ENCODE results near the gene PACSIN3. TPM values are rescaled to one million over a fixed set of nuclear protein-coding genes. Genes with fewer than 3 reads are reported as not detected.

The PACSIN3 gene
- total RNA-seq, 1 experiment from 2014 or later, result 32.0 TPM

DNA sequence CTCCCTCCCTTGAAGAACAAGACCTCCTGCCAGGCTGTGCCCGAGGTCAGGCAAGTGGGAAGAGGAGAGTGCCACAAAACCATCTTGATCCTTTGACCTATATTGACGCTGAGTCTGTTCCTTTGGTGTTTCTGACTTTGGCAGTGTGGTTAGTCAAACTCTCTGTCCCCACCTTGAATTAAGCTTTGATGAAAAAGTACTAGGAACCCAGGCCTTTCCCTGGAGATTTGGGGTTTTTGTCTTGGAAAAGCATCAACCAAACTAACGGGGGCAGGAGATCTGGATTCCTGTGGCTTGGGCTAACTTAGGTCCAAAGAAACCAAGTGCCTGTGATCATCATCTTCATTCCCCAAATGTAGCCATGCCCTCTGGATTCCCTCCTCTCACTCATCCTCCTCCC, 49.9 kb downstream of the PACSIN3 start:
- DNase-seq (ENCODE audit: low spot score), result no peak
- intact Hi-C loops (cut with micrococcal nuclease; ENCODE audit: unreplicated experiment), result no loop called here
- Histone ChIP-seq H3K27ac (ENCODE audit: low read depth, low read length, poor library complexity, severe bottlenecking) (no peak overlapping the region), H3K9me3 (ENCODE audit: low read depth, low read length, poor library complexity, severe bottlenecking) (no peaks in the 10 kb centered on the region), H3K4me1 (ENCODE audit: insufficient read depth, low read length, poor library complexity, severe bottlenecking) (no peaks in the 10 kb centered on the region), H3K36me3 (ENCODE audit: insufficient read depth, low read length, poor library complexity, severe bottlenecking) (peaks cover 8% of the 10 kb centered on the region), H3K4me3 (ENCODE audit: low read depth, low read length, poor library complexity, severe bottlenecking) (no peak overlapping the region), H3K27me3 (replicated peaks; ENCODE audit: insufficient read depth, low read depth, low read length, poor library complexity) (no peaks in the 10 kb centered on the region)
- TF ChIP-seq CTCF (conservative IDR thresholded peaks at IDR 0.05; ENCODE audit: low read depth, low read length), result no peak
- no peak for TF ChIP-seq EZH2 (IDR thresholded peaks at IDR 0.05; ENCODE audit: borderline replicate concordance, low read depth, low read length, poor library complexity, severe bottlenecking)
- no TSS peak for BruUV-seq (replicated peaks)
- ChIA-PET POLR2A (ENCODE audit: low non-redundant PET) (no interaction called here), CTCF (no interaction called here)

DNA sequence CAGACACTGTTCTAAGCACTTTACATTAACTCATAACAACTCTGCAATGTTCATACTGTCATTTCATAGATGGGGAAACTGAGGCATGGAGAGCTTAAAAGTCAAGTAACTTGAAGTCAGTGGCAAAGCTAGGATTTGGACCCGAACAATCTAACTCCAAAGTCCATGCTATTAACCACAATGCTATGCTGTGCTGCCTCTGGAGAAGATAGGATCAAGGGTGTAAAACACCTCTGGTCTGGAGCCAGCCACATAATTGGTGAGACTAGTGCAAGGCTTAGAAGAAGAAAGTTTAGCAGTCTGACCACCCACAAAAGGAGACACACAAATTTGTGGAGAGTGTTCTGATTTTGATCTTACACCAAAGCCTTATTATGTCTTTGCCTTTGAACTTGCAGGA, 53.3 kb downstream of the PACSIN3 start:
- Histone ChIP-seq H3K36me3 (ENCODE audit: insufficient read depth, low read length, poor library complexity, severe bottlenecking) (peaks cover 5% of the 10 kb centered on the region), H3K27me3 (replicated peaks; ENCODE audit: insufficient read depth, low read depth, low read length, poor library complexity) (no peaks in the 10 kb centered on the region), H3K9me3 (ENCODE audit: low read depth, low read length, poor library complexity, severe bottlenecking) (no peaks in the 10 kb centered on the region), H3K4me1 (ENCODE audit: insufficient read depth, low read length, poor library complexity, severe bottlenecking) (no peaks in the 10 kb centered on the region), H3K4me3 (ENCODE audit: low read depth, low read length, poor library complexity, severe bottlenecking) (no peak overlapping the region), H3K27ac (ENCODE audit: low read depth, low read length, poor library complexity, severe bottlenecking) (no peak overlapping the region)
- DNase-seq (ENCODE audit: low spot score), result no peak
- ChIA-PET POLR2A (ENCODE audit: low non-redundant PET) (no interaction called here), CTCF (interaction anchor here (1.1 kb wide), 1 partner anchor 20 kb away, joined by 3 read pairs; no protein-coding TSS in a partner anchor)
- intact Hi-C loops (cut with micrococcal nuclease; ENCODE audit: unreplicated experiment), result no loop called here
- no TSS peak for BruUV-seq (replicated peaks)
- TF ChIP-seq EZH2 (IDR thresholded peaks at IDR 0.05; ENCODE audit: borderline replicate concordance, low read depth, low read length, poor library complexity, severe bottlenecking) (no peak), CTCF (conservative IDR thresholded peaks at IDR 0.05; ENCODE audit: low read depth, low read length) (no peak)

GRCh38 chr11:47132490-47132889, 53.7 kb downstream of the PACSIN3 start:
- CTCF ChIA-PET, result interaction anchor here (1.1 kb wide), 1 partner anchor 21 kb away, joined by 3 read pairs; no protein-coding TSS in a partner anchor
- TF ChIP-seq EZH2 (IDR thresholded peaks at IDR 0.05; ENCODE audit: borderline replicate concordance, low read depth, low read length, poor library complexity, severe bottlenecking) (no peak), CTCF (conservative IDR thresholded peaks at IDR 0.05; ENCODE audit: low read depth, low read length) (no peak)

More at GRCh38 chr11:47132490-47132889, 53.7 kb downstream of the PACSIN3 start:
- POLR2A ChIA-PET (ENCODE audit: low non-redundant PET), result no interaction called here
- Histone ChIP-seq H3K27me3 (replicated peaks; ENCODE audit: insufficient read depth, low read depth, low read length, poor library complexity) (no peaks in the 10 kb centered on the region), H3K4me3 (ENCODE audit: low read depth, low read length, poor library complexity, severe bottlenecking) (no peak overlapping the region), H3K9me3 (ENCODE audit: low read depth, low read length, poor library complexity, severe bottlenecking) (no peaks in the 10 kb centered on the region), H3K36me3 (ENCODE audit: insufficient read depth, low read length, poor library complexity, severe bottlenecking) (peaks cover under 1% of the 10 kb centered on the region), H3K27ac (ENCODE audit: low read depth, low read length, poor library complexity, severe bottlenecking) (no peak overlapping the region), H3K4me1 (ENCODE audit: insufficient read depth, low read length, poor library complexity, severe bottlenecking) (no peaks in the 10 kb centered on the region)
- no peak for DNase-seq (ENCODE audit: low spot score)
- intact Hi-C loops (cut with micrococcal nuclease; ENCODE audit: unreplicated experiment), result no loop called here
- no TSS peak for BruUV-seq (replicated peaks)

Data from A673 (cell line).